H1 (cell line): ENCODE data around the gene SMIM31.

Experiments used
- CHD2 ChIP-seq: IDR thresholded peaks from 2 replicates; pipeline ENCODE4 v1.6.1; 2012; ENCODE audit warnings: low read length, improper control_type of control experiment
- CREB1 ChIP-seq: IDR thresholded peaks from 2 replicates; pipeline ENCODE4 v1.6.1; 2012; ENCODE audit warnings: inconsistent platforms
- CTCF ChIP-seq, 3 experiments: IDR thresholded peaks; 1 replicate in 2 of 3; 2 replicates in 1 of 3; pipeline versions ENCODE4 v1.5.1 to v1.6.1; 2011; ENCODE audit warnings: low read length in 3 of 3, mild to moderate bottlenecking in 3 of 3, inconsistent platforms in 2 of 3, low read depth in 1 of 3, moderate library complexity in 1 of 3; ENCODE audit not compliant: insufficient read depth in 1 of 3; ENCODE audit errors: control extremely low read depth in 1 of 3
- EGR1 ChIP-seq: IDR thresholded peaks from 2 replicates; pipeline ENCODE4 v1.6.1; 2011; ENCODE audit warnings: low read depth, low read length, borderline replicate concordance
- JUND ChIP-seq: IDR thresholded peaks from 2 replicates; pipeline ENCODE4 v1.6.1; 2011; ENCODE audit warnings: mild to moderate bottlenecking, improper control_type of control experiment, low read length
- NRF1 ChIP-seq: IDR thresholded peaks from 2 replicates; pipeline ENCODE4 v1.6.1; 2011; ENCODE audit warnings: mild to moderate bottlenecking, low read depth, low read length, improper control_type of control experiment
- POLR2A ChIP-seq, 2 experiments: IDR thresholded peaks; 1 replicate in 1 of 2; 2 replicates in 1 of 2; pipeline ENCODE4 v1.6.1; 2011; ENCODE audit warnings: low read depth in 2 of 2, low read length in 2 of 2, mild to moderate bottlenecking in 2 of 2; ENCODE audit errors: control extremely low read depth in 1 of 2
- POLR2AphosphoS5 ChIP-seq: IDR thresholded peaks from 2 replicates; pipeline ENCODE4 v1.6.1; 2011; ENCODE audit warnings: low read depth, low read length

GRCh38 chr4:164846566-164846965, 92.6 kb downstream of the SMIM31 start:
- TF ChIP-seq CREB1 (no peak), CTCF (IDR thresholded peaks at IDR 0.05; ENCODE audit: control extremely low read depth in 1 of 3, insufficient read depth in 1 of 3, low read depth in 1 of 3, low read length in 3 of 3) (no peak), POLR2AphosphoS5 (no peak), POLR2A (IDR thresholded peaks at IDR 0.05; ENCODE audit: control extremely low read depth in 1 of 2, low read depth in 2 of 2, low read length in 2 of 2) (no peak), EGR1 (no peak), JUND (no peak), NRF1 (no peak), CHD2 (no peak)
